ENCODE data around the gene FNIP1. TPM values are rescaled to one million over a fixed set of nuclear protein-coding genes. Genes with fewer than 3 reads are reported as not detected.
"Not testable (repeated sequence)": the region's sequence is repeated elsewhere in the genome, so short reads cannot be mapped to it uniquely, and the experiment has no call there.

The FNIP1 gene
- total RNA-seq, 3 donors from 2014 or later = 12.4 to 13.8 (median 13.6) TPM

- no peak overlapping the region for H3K4me3 Mint-ChIP-seq
- ATAC-seq (no peak), DNase-seq (no peak)
- peaks cover 2% of the 10 kb centered on the region for H3K4me1 Mint-ChIP-seq (ENCODE audit: low read depth)
- peaks cover 36% of the 10 kb centered on the region for H3K36me3 Mint-ChIP-seq (ENCODE audit: insufficient read depth)
- H3K9me3 Mint-ChIP-seq = peaks cover 4% of the 10 kb centered on the region
- no peaks in the 10 kb centered on the region for H3K27me3 Mint-ChIP-seq (ENCODE audit: low read depth)
These were observed 77.3 kb downstream of the FNIP1 start for GRCh38 chr5:131719564-131719963.

- Mint-ChIP-seq H3K9me3 (peaks cover 4% of the 10 kb centered on the region), H3K36me3 (ENCODE audit: insufficient read depth) (peaks cover 41% of the 10 kb centered on the region), H3K4me1 (ENCODE audit: low read depth) (peaks cover 2% of the 10 kb centered on the region), H3K4me3 (no peak overlapping the region), H3K27me3 (ENCODE audit: low read depth) (no peaks in the 10 kb centered on the region)
- ATAC-seq = no peak
- no peak for DNase-seq
These were observed 78.3 kb downstream of the FNIP1 start for GRCh38 chr5:131718487-131719014.

- not testable (repeated sequence) for ATAC-seq; H3K27me3 Mint-ChIP-seq (ENCODE audit: low read depth); DNase-seq; H3K4me1 Mint-ChIP-seq (ENCODE audit: low read depth); H3K9me3 Mint-ChIP-seq; H3K4me3 Mint-ChIP-seq
- H3K36me3 Mint-ChIP-seq (ENCODE audit: insufficient read depth) = peaks cover 45% of the 10 kb centered on the region
These were observed 79.7 kb downstream of the FNIP1 start for GRCh38 chr5:131717164-131717563.

- no peaks in the 10 kb centered on the region for H3K27me3 Mint-ChIP-seq (ENCODE audit: low read depth)
- no peak for ATAC-seq
- H3K36me3 Mint-ChIP-seq (ENCODE audit: insufficient read depth) = peaks cover 50% of the 10 kb centered on the region
- H3K4me3 Mint-ChIP-seq = no peak overlapping the region
- H3K4me1 Mint-ChIP-seq (ENCODE audit: low read depth) = peaks cover 2% of the 10 kb centered on the region
- no peak for DNase-seq
- peaks cover 4% of the 10 kb centered on the region for H3K9me3 Mint-ChIP-seq
These were observed 80.2 kb downstream of the FNIP1 start for GRCh38 chr5:131716650-131717049.

- H3K27me3 Mint-ChIP-seq (ENCODE audit: low read depth) = no peaks in the 10 kb centered on the region
- H3K36me3 Mint-ChIP-seq (ENCODE audit: insufficient read depth) = peaks cover 42% of the 10 kb centered on the region
- no peaks in the 10 kb centered on the region for H3K4me1 Mint-ChIP-seq (ENCODE audit: low read depth)
- H3K4me3 Mint-ChIP-seq = no peak overlapping the region
- H3K9me3 Mint-ChIP-seq = no peaks in the 10 kb centered on the region
- ATAC-seq (no peak), DNase-seq (no peak)
These were observed 86.4 kb downstream of the FNIP1 start for GRCh38 chr5:131710391-131710790.

- no peaks in the 10 kb centered on the region for H3K4me1 Mint-ChIP-seq (ENCODE audit: low read depth)
- no peak for DNase-seq
- no peaks in the 10 kb centered on the region for H3K9me3 Mint-ChIP-seq
- H3K27me3 Mint-ChIP-seq (ENCODE audit: low read depth) = no peaks in the 10 kb centered on the region
- no peak for ATAC-seq
- H3K4me3 Mint-ChIP-seq = no peak overlapping the region
- H3K36me3 Mint-ChIP-seq (ENCODE audit: insufficient read depth) = peaks cover 37% of the 10 kb centered on the region
These were observed 87.8 kb downstream of the FNIP1 start for GRCh38 chr5:131709043-131709442.

- DNase-seq (no peak), ATAC-seq (no peak)
- no peaks in the 10 kb centered on the region for H3K9me3 Mint-ChIP-seq
- H3K4me1 Mint-ChIP-seq (ENCODE audit: low read depth) = no peaks in the 10 kb centered on the region
- peaks cover 41% of the 10 kb centered on the region for H3K36me3 Mint-ChIP-seq (ENCODE audit: insufficient read depth)
- no peaks in the 10 kb centered on the region for H3K27me3 Mint-ChIP-seq (ENCODE audit: low read depth)
- no peak overlapping the region for H3K4me3 Mint-ChIP-seq
These were observed 90.5 kb downstream of the FNIP1 start for GRCh38 chr5:131706281-131706680.

- DNase-seq = no peak
- peaks cover 53% of the 10 kb centered on the region for H3K36me3 Mint-ChIP-seq (ENCODE audit: insufficient read depth)
- no peak for ATAC-seq
- no peaks in the 10 kb centered on the region for H3K27me3 Mint-ChIP-seq (ENCODE audit: low read depth)
- H3K9me3 Mint-ChIP-seq = peaks cover 12% of the 10 kb centered on the region
- H3K4me3 Mint-ChIP-seq = no peak overlapping the region
- H3K4me1 Mint-ChIP-seq (ENCODE audit: low read depth) = no peaks in the 10 kb centered on the region
These were observed 101.9 kb downstream of the FNIP1 start for GRCh38 chr5:131694926-131695325.

- peaks cover 59% of the 10 kb centered on the region for H3K36me3 Mint-ChIP-seq (ENCODE audit: insufficient read depth)
- no peak overlapping the region for H3K4me3 Mint-ChIP-seq
- H3K27me3 Mint-ChIP-seq (ENCODE audit: low read depth) = no peaks in the 10 kb centered on the region
- DNase-seq (no peak), ATAC-seq (no peak)
- H3K4me1 Mint-ChIP-seq (ENCODE audit: low read depth) = no peaks in the 10 kb centered on the region
- peaks cover 12% of the 10 kb centered on the region for H3K9me3 Mint-ChIP-seq
These were observed 102.9 kb downstream of the FNIP1 start for GRCh38 chr5:131693894-131694293.

- Mint-ChIP-seq H3K27me3 (ENCODE audit: low read depth) (no peaks in the 10 kb centered on the region), H3K9me3 (peaks cover 4% of the 10 kb centered on the region), H3K4me3 (no peak overlapping the region), H3K36me3 (ENCODE audit: insufficient read depth) (peaks cover 21% of the 10 kb centered on the region), H3K4me1 (ENCODE audit: low read depth) (no peaks in the 10 kb centered on the region)
- DNase-seq = no peak
- ATAC-seq = no peak
These were observed 111.2 kb downstream of the FNIP1 start for GRCh38 chr5:131685516-131686171.

- H3K4me1 Mint-ChIP-seq (ENCODE audit: low read depth) = no peaks in the 10 kb centered on the region
- no peak for DNase-seq
- H3K4me3 Mint-ChIP-seq = no peak overlapping the region
- no peaks in the 10 kb centered on the region for H3K27me3 Mint-ChIP-seq (ENCODE audit: low read depth)
- no peaks in the 10 kb centered on the region for H3K9me3 Mint-ChIP-seq
- no peak for ATAC-seq
- peaks cover 19% of the 10 kb centered on the region for H3K36me3 Mint-ChIP-seq (ENCODE audit: insufficient read depth)
These were observed 112.2 kb downstream of the FNIP1 start for GRCh38 chr5:131684595-131684994.

GRCh38 chr5:131684051-131684450, 112.8 kb downstream of the FNIP1 start:
- Mint-ChIP-seq H3K9me3 (no peaks in the 10 kb centered on the region), H3K36me3 (ENCODE audit: insufficient read depth) (peaks cover 18% of the 10 kb centered on the region), H3K4me3 (no peak overlapping the region), H3K4me1 (ENCODE audit: low read depth) (no peaks in the 10 kb centered on the region), H3K27me3 (ENCODE audit: low read depth) (no peaks in the 10 kb centered on the region)
- DNase-seq (no peak), ATAC-seq (no peak)

GRCh38 chr5:131682826-131683225, 114.0 kb downstream of the FNIP1 start:
- H3K4me3 Mint-ChIP-seq = no peak overlapping the region
- H3K9me3 Mint-ChIP-seq = no peaks in the 10 kb centered on the region
- no peaks in the 10 kb centered on the region for H3K4me1 Mint-ChIP-seq (ENCODE audit: low read depth)

GRCh38 chr5:131682175-131682574, 114.6 kb downstream of the FNIP1 start:
- no peaks in the 10 kb centered on the region for H3K27me3 Mint-ChIP-seq (ENCODE audit: low read depth)
- H3K9me3 Mint-ChIP-seq = no peaks in the 10 kb centered on the region

More at GRCh38 chr5:131682826-131683225, 114.0 kb downstream of the FNIP1 start:
- ATAC-seq (no peak), DNase-seq (no peak)
- H3K36me3 Mint-ChIP-seq (ENCODE audit: insufficient read depth) = peaks cover 19% of the 10 kb centered on the region
- no peaks in the 10 kb centered on the region for H3K27me3 Mint-ChIP-seq (ENCODE audit: low read depth)

GRCh38 chr5:131679911-131680310, 116.9 kb downstream of the FNIP1 start:
- Mint-ChIP-seq H3K36me3 (ENCODE audit: insufficient read depth) (peaks cover 39% of the 10 kb centered on the region), H3K27me3 (ENCODE audit: low read depth) (no peaks in the 10 kb centered on the region), H3K4me1 (ENCODE audit: low read depth) (no peaks in the 10 kb centered on the region), H3K4me3 (no peak overlapping the region), H3K9me3 (no peaks in the 10 kb centered on the region)
- DNase-seq (no peak), ATAC-seq (no peak)

More at GRCh38 chr5:131682175-131682574, 114.6 kb downstream of the FNIP1 start:
- ATAC-seq (no peak), DNase-seq (no peak)
- Mint-ChIP-seq H3K36me3 (ENCODE audit: insufficient read depth) (peaks cover 24% of the 10 kb centered on the region), H3K4me1 (ENCODE audit: low read depth) (no peaks in the 10 kb centered on the region), H3K4me3 (no peak overlapping the region)

All from activated T-cell treated with anti-CD3 and anti-CD28 coated beads, Interleukin-2, amount 50 U/mL, for 4 hours (primary cell).